MCF 10A (cell line): ENCODE data around the gene LINGO4. TPM values are rescaled to one million over a fixed set of nuclear protein-coding genes. Genes with fewer than 3 reads are reported as not detected.

Source experiments
- BruUV-seq: library from RNA; stranded (reverse); fragments of 400-500 nt; replicated peaks from 2 replicates; lab custom pipeline; 2021; lab: Mats Ljungman, UMichigan
- CTCF ChIA-PET: fragments of 300-600 bp; sonication (Branson Sonifier 250); formaldehyde crosslinking; extraction: SDS; loops from one replicate; lab custom pipeline; 2021; ENCODE audit warnings: antibody characterized with exemption, inconsistent platforms; lab: Yijun Ruan, JAX
- POLR2A ChIA-PET: fragments of 300-600, 350-650 bp; sonication (Branson Sonifier 250); formaldehyde crosslinking; extraction: SDS; loops from one replicate; lab custom pipeline; 2020; ENCODE audit warnings: antibody characterized with exemption, inconsistent platforms; lab: Yijun Ruan, JAX
- DNase-seq: peaks from one replicate; pipeline ENCODE4 v3.0.0-alpha.2; 2018; ENCODE audit not compliant: unreplicated experiment
- H3K27ac Mint-ChIP-seq: one replicate; pipeline ENCODE4 v1.8.0; 2022; ENCODE audit warnings: mild to moderate bottlenecking, low read depth, mixed read lengths; ENCODE audit not compliant: unreplicated experiment
- H3K27me3 Mint-ChIP-seq: one replicate; pipeline ENCODE4 v1.8.0; 2022; ENCODE audit warnings: mixed read lengths; ENCODE audit not compliant: insufficient read depth, unreplicated experiment
- H3K36me3 Mint-ChIP-seq: one replicate; pipeline ENCODE4 v1.8.0; 2022; ENCODE audit warnings: mild to moderate bottlenecking, moderate library complexity, mixed read lengths; ENCODE audit not compliant: insufficient read depth, unreplicated experiment
- H3K4me1 Mint-ChIP-seq: one replicate; pipeline ENCODE4 v1.8.0; 2022; ENCODE audit warnings: mixed read lengths; ENCODE audit not compliant: insufficient read depth, unreplicated experiment
- H3K4me3 Mint-ChIP-seq: one replicate; pipeline ENCODE4 v1.8.0; 2022; ENCODE audit warnings: mild to moderate bottlenecking, moderate library complexity, mixed read lengths; ENCODE audit not compliant: unreplicated experiment
- H3K9me3 Mint-ChIP-seq: one replicate; pipeline ENCODE4 v1.8.0; 2022; ENCODE audit warnings: mixed read lengths; ENCODE audit not compliant: unreplicated experiment
- CTCF ChIP-seq: fragments of 200-600 bp; IDR thresholded peaks from one replicate; pipeline ENCODE4 v1.8.0; 2022; ENCODE audit warnings: antibody characterized with exemption, mild to moderate bottlenecking; ENCODE audit not compliant: unreplicated experiment
- intact Hi-C: fragments of 100-400 bp; cut with micrococcal nuclease; formaldehyde crosslinking; loops from 2 replicates; pipeline ENCODE4 v1.14.1; 2022
- total RNA-seq: library from RNA; stranded (reverse); gene quantifications from 2 replicates; pipeline ENCODE4 v1.2.3, GENCODE V29; 2022

Gene LINGO4
- total RNA-seq, 1 experiment from 2014 or later = not detected

- Mint-ChIP-seq H3K36me3 (no peaks in the 10 kb centered on the region), H3K27ac (no peak overlapping the region), H3K27me3 (no peaks in the 10 kb centered on the region), H3K4me3 (no peak overlapping the region), H3K9me3 (no peaks in the 10 kb centered on the region), H3K4me1 (peaks cover 39% of the 10 kb centered on the region)
- no TSS peak for BruUV-seq
- DNase-seq = peak; percentile 54
- intact Hi-C loops = no loop called here
- ChIA-PET CTCF (interaction anchor here (0.6 to 2.9 kb wide), 11 partner anchors 9 to 247 kb away, joined by 3 to 10 read pairs (median 4); partner anchors contain the start of genes RORC and THEM5), POLR2A (interaction anchor here (0.8 to 2.4 kb wide), 4 partner anchors 11 to 69 kb away, joined by 3 to 12 read pairs (median 4); no protein-coding TSS in a partner anchor)
- TF ChIP-seq CTCF = no peak
Observed at GRCh38 chr1:151841141-151841540, 35.9 kb upstream of the LINGO4 start.

GRCh38 chr1:151840421-151840820 lies 35.2 kb upstream of the LINGO4 start:
- POLR2A ChIA-PET = interaction anchor here (0.7 to 2.4 kb wide), 5 partner anchors 12 to 641 kb away, joined by 3 to 12 read pairs (median 3); partner anchors contain the start of gene THEM5
- H3K27ac Mint-ChIP-seq = peak overlapping the region; percentile 91
- TF ChIP-seq CTCF = no peak
- no peaks in the 10 kb centered on the region for H3K27me3 Mint-ChIP-seq
- no peak for DNase-seq
- H3K36me3 Mint-ChIP-seq = no peaks in the 10 kb centered on the region
- BruUV-seq = no TSS peak
- H3K4me1 Mint-ChIP-seq = peaks cover 41% of the 10 kb centered on the region
- peak overlapping the region; percentile 85 for H3K4me3 Mint-ChIP-seq
- intact Hi-C loops = no loop called here
- CTCF ChIA-PET = interaction anchor here (0.5 to 2.9 kb wide), 16 partner anchors 8 to 307 kb away, joined by 3 to 10 read pairs (median 4); partner anchors contain the start of genes RORC, THEM4 and THEM5
- no peaks in the 10 kb centered on the region for H3K9me3 Mint-ChIP-seq

- peak; percentile 84 for DNase-seq
- POLR2A ChIA-PET = interaction anchor here (0.6 to 2.4 kb wide), 8 partner anchors 13 to 640 kb away, joined by 3 to 12 read pairs (median 3); partner anchors contain the start of genes THEM4 and THEM5
- H3K27me3 Mint-ChIP-seq = no peaks in the 10 kb centered on the region
Observed at GRCh38 chr1:151839457-151840403, 34.5 kb upstream of the LINGO4 start, which contains the start of gene C2CD4D. Gene C2CD4D, minus strand, starts transcription at chr1:151839820. Its CDS starts 831 bp downstream, at chr1:151838989.

More at GRCh38 chr1:151839457-151840403, 34.5 kb upstream of the LINGO4 start, which contains the start of gene C2CD4D:
- H3K4me1 Mint-ChIP-seq = peaks cover 41% of the 10 kb centered on the region
- H3K4me3 Mint-ChIP-seq = peak within 1 kb of the TSS; percentile 85
- no peak for TF ChIP-seq CTCF
- H3K27ac Mint-ChIP-seq = peak within 1 kb of the TSS; percentile 91
- H3K9me3 Mint-ChIP-seq = no peaks in the 10 kb centered on the region
- BruUV-seq = no TSS peak
- no peaks in the 10 kb centered on the region for H3K36me3 Mint-ChIP-seq
- CTCF ChIA-PET = interaction anchor here (0.5 to 2.9 kb wide), 18 partner anchors 9 to 422 kb away, joined by 3 to 10 read pairs (median 4); partner anchors contain the start of genes MRPL9, THEM4 and THEM5
- intact Hi-C loops = loop anchor here (5.0 kb wide), 1 partner anchor 47 kb away; the partner anchor contains the start of gene TDRKH
